ENCODE data around the gene ANO1. TPM values are rescaled to one million over a fixed set of nuclear protein-coding genes. Genes with fewer than 3 reads are reported as not detected.

The ANO1 gene
- total RNA-seq, 1 donor from 2014 or later: 14.9 TPM

DNA sequence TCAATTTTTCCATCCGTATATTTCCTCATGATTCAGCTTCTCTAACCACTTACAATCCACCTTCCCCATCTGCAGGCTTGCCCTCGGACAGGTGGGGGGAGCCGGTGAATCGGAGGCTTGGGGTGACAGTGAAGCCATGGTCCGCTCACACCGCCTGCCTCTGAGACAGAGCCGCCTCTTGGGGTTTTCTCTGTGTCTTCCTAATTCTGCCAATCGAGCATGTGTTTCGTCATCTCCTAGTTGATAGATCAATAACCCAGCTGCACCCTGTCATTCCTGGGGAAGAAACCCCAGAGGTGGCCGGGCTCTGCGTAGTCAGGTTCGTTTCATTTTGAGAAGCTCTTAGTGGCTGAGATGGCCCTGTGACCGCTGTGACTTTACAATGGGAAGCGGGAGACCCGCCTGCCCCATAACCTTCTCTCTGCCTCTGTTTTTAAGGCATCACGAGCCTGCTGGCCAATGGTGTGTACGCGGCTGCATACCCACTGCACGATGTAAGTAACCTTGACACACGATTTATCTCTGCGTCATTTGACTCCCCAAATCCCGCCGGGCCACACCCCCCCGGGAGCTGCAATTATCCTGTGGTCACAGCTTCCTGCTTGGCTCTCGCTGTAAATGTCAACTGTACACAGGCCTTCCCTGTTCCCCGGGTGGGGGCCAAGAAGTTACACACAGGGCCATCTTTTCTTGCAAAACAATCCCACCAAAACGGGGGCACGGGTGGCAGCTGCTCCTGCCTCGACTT lies 33.3 kb downstream of the ANO1 start:
- peaks cover 31% of the 10 kb centered on the region for H3K4me1 Mint-ChIP-seq (ENCODE audit: unreplicated experiment)
- H3K27me3 Mint-ChIP-seq: peaks cover 5% of the 10 kb centered on the region
- H3K36me3 Mint-ChIP-seq: no peaks in the 10 kb centered on the region
- no peak overlapping the region for H3K27ac Mint-ChIP-seq
- H3K4me3 Mint-ChIP-seq: peak overlapping the region; percentile 35
- TF ChIP-seq, protein P1, sequence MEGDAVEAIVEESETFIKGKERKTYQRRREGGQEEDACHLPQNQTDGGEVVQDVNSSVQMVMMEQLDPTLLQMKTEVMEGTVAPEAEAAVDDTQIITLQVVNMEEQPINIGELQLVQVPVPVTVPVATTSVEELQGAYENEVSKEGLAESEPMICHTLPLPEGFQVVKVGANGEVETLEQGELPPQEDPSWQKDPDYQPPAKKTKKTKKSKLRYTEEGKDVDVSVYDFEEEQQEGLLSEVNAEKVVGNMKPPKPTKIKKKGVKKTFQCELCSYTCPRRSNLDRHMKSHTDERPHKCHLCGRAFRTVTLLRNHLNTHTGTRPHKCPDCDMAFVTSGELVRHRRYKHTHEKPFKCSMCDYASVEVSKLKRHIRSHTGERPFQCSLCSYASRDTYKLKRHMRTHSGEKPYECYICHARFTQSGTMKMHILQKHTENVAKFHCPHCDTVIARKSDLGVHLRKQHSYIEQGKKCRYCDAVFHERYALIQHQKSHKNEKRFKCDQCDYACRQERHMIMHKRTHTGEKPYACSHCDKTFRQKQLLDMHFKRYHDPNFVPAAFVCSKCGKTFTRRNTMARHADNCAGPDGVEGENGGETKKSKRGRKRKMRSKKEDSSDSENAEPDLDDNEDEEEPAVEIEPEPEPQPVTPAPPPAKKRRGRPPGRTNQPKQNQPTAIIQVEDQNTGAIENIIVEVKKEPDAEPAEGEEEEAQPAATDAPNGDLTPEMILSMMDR (conservative IDR thresholded peaks at IDR 0.05): no peak
- no peak for DNase-seq (ENCODE audit: extremely low spot score, unreplicated experiment)
- no peaks in the 10 kb centered on the region for H3K9me3 Mint-ChIP-seq

DNA sequence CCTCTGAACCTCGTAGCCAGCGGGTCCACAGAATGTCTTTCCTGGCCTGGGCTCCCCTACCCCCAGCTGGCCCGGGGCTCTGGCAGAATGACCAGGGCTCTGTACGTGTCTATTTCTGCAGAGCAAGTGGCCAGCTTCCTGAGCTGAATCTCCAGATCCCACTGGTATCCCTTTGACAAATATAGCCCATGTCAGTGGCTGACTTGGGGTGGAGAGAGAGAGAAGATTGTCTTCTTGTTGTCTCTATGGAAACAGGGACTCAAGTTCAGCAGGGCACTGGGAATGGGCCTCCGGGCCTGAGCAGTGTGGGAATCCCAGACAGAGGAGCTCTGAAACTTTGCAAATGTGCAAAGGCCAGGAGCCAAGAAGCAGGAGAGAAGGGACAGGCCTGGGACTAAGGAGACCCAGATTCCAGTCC lies 33.9 kb downstream of the ANO1 start:
- Mint-ChIP-seq H3K27me3 (peaks cover 1% of the 10 kb centered on the region), H3K36me3 (no peaks in the 10 kb centered on the region), H3K4me3 (peak overlapping the region; percentile 35), H3K4me1 (ENCODE audit: unreplicated experiment) (peaks cover 31% of the 10 kb centered on the region), H3K27ac (no peak overlapping the region), H3K9me3 (no peaks in the 10 kb centered on the region)
- no peak for DNase-seq (ENCODE audit: extremely low spot score, unreplicated experiment)
- TF ChIP-seq, protein P1 (conservative IDR thresholded peaks at IDR 0.05): no peak

DNA sequence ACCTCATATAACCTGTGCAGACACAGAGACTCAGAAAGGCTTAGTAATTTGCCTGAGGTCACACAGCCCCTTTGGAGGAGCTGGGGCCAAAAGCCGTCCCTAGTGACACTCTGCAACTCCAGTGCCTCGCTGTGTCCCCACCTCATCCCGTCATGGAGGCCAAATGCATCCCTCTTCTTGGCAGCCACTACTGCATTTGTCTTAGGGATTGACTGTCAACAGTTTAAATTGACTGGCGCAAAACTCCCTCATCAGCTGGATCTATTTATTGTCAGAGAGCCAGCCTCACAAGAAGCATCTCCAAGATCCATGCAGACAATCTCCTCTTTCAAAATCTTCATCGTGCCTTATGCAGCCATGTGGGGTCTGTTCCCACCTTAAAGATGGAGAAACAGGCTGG lies 35.7 kb downstream of the ANO1 start:
- Mint-ChIP-seq H3K27me3 (no peaks in the 10 kb centered on the region), H3K9me3 (no peaks in the 10 kb centered on the region), H3K27ac (no peak overlapping the region), H3K4me1 (ENCODE audit: unreplicated experiment) (peaks cover 25% of the 10 kb centered on the region), H3K4me3 (no peak overlapping the region), H3K36me3 (no peaks in the 10 kb centered on the region)
- TF ChIP-seq, protein P1 (conservative IDR thresholded peaks at IDR 0.05): no peak
- DNase-seq (ENCODE audit: extremely low spot score, unreplicated experiment): no peak

DNA sequence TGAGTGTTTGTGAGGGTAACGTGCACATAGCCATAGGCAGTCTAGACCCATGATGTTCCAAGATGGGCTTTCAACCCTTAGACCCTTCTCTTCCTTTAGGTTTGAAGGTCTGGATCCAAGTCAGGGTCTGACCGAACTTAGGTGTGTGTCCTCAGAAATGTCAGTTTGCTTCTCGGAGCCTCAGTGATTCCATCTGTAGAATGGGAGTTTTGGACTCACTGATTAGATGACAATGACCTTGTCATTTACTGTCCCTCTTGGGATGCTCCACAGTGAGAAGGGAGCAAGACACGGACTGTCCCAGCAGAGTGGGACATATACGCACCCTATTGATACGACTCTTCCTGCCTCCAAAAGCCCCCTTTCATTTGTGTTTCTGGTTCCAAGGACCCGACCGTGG lies 37.7 kb downstream of the ANO1 start:
- DNase-seq (ENCODE audit: extremely low spot score, unreplicated experiment): no peak
- TF ChIP-seq, protein P1 (conservative IDR thresholded peaks at IDR 0.05): no peak
- H3K4me3 Mint-ChIP-seq: no peak overlapping the region
- H3K27ac Mint-ChIP-seq: no peak overlapping the region
- H3K4me1 Mint-ChIP-seq (ENCODE audit: unreplicated experiment): peaks cover 14% of the 10 kb centered on the region
- no peaks in the 10 kb centered on the region for H3K36me3 Mint-ChIP-seq
- H3K27me3 Mint-ChIP-seq: peaks cover 8% of the 10 kb centered on the region
- no peaks in the 10 kb centered on the region for H3K9me3 Mint-ChIP-seq

DNA sequence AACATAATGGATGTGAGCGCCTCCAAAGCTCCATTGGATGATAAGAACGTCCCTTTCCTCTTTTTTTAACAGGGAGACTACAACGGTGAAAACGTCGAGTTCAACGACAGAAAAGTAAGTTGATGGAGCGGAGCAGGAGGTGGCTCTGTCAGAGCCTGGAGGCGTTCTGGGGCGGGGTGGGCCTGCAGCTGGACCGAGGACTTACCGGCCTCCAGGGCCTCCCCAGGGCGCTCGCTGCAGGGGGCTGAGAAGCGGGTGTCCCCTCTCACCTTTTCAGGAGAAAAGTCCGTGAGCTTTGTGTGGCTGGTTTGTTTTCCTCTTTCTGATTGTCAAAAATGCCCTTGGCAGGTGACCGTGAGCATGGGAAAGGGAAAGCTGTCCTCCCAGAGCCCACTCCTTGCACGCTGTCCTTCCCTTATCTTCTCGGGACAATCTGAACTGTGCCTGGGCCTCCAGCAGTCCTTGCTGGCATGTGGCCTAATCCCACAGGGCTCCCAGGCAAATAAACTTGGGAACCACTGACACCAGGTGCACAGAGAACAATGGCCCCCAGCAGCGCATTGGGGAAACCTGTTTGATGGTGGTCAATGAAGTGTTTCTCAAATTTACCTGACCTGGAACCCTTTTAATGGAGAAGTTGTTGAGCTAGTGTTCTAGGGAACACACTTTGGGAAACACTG lies 38.4 kb downstream of the ANO1 start:
- H3K4me1 Mint-ChIP-seq (ENCODE audit: unreplicated experiment): peaks cover 7% of the 10 kb centered on the region
- no peaks in the 10 kb centered on the region for H3K9me3 Mint-ChIP-seq
- H3K4me3 Mint-ChIP-seq: no peak overlapping the region
- peaks cover 13% of the 10 kb centered on the region for H3K27me3 Mint-ChIP-seq
- DNase-seq (ENCODE audit: extremely low spot score, unreplicated experiment): no peak
- TF ChIP-seq, protein P1 (conservative IDR thresholded peaks at IDR 0.05): no peak
- no peak overlapping the region for H3K27ac Mint-ChIP-seq
- no peaks in the 10 kb centered on the region for H3K36me3 Mint-ChIP-seq
